Endothelial cell of umbilical vein (primary cell): ENCODE measurements around the gene GPR61.

Source experiments
- CTCF ChIP-seq, 2 donors: IDR thresholded peaks; 1 replicate in 1 of 2; 2 replicates in 1 of 2; pipeline ENCODE4 v1.5.1; 2011; ENCODE audit warnings: low read length in 2 of 2, mild to moderate bottlenecking in 2 of 2, moderate library complexity in 2 of 2, control low read depth in 1 of 2, inconsistent platforms in 1 of 2, low read depth in 1 of 2; ENCODE audit not compliant: insufficient read depth in 1 of 2; ENCODE audit errors: extremely low read depth in 1 of 2
- EZH2 ChIP-seq: IDR thresholded peaks from 2 replicates; pipeline ENCODE4 v1.6.1; 2012; ENCODE audit warnings: borderline replicate concordance, low read depth, mild to moderate bottlenecking, moderate library complexity, low read length, inconsistent platforms; ENCODE audit not compliant: severe bottlenecking
- GATA2 ChIP-seq: IDR thresholded peaks from 2 replicates; pipeline ENCODE4 v1.7.0; 2011; ENCODE audit warnings: low read depth, mild to moderate bottlenecking, moderate library complexity, mixed read lengths, low read length; ENCODE audit not compliant: insufficient read length, insufficient read depth
- MAX ChIP-seq: IDR thresholded peaks from 2 replicates; pipeline ENCODE4 v1.6.1; 2011; ENCODE audit not compliant: insufficient read depth, insufficient read length
- POLR2A ChIP-seq: IDR thresholded peaks from 2 replicates; pipeline ENCODE4 v1.6.1; 2012; ENCODE audit warnings: low read depth, mild to moderate bottlenecking, control low read depth, low read length

DNA sequence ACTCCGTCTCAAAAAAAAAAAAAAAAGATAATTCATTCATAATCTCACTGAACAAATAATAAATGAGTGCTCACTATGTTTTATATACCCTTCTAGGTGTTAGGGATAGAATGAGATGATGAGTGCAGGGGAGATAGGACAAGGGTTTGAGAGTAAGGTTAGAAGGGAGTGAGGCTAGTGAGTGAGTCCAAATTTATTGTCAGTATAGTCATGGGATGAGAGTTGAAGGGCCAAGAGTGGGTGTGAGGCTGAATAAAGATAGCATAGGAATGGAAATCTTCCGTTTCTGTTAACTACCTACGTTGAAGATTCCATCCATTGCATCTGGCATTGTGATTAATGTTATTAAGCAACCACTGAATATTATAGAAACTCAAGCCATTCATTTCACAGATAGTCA is 25.6 kb downstream of the GPR61 start:
- TF ChIP-seq CTCF (IDR thresholded peaks at IDR 0.05; ENCODE audit: extremely low read depth in 1 of 2, insufficient read depth in 1 of 2, low read depth in 1 of 2, low read length in 2 of 2) (no peak), EZH2 (no peak), POLR2A (no peak), GATA2 (no peak), MAX (no peak)
